OCI-LY1 (cell line): ENCODE data around the gene THSD7A.
A peak's percentile ranks its signal among the peaks of the same experiment; 100 is the strongest.

Experiments
- H2AFZ ChIP-seq: fragments of 200-600 bp; sonication (generic), shearing (Covaris generic); 2 replicates; pipeline ENCODE4 v1.6.0; 2014; ENCODE audit warnings: antibody characterized with exemption, mild to moderate bottlenecking, low read length
- H3F3A ChIP-seq: fragments of 200-600 bp; sonication (generic), shearing (Covaris generic); 2 replicates; pipeline ENCODE4 v1.6.0; 2014; ENCODE audit warnings: mild to moderate bottlenecking, antibody characterized with exemption, low read length, moderate library complexity; ENCODE audit not compliant: insufficient read depth
- H3K27ac ChIP-seq: fragments of 200-600 bp; sonication (generic); 2 replicates; pipeline ENCODE4 v1.5.1; 2014; ENCODE audit warnings: low read length, mixed run types, mild to moderate bottlenecking, low read depth; ENCODE audit not compliant: poor library complexity, severe bottlenecking
- H3K27me3 ChIP-seq: fragments of 200-600 bp; sonication (generic); 2 replicates; pipeline ENCODE4 v1.6.0; 2014; ENCODE audit warnings: antibody characterized with exemption, mild to moderate bottlenecking, low read length, moderate library complexity; ENCODE audit not compliant: insufficient read depth
- H3K36me3 ChIP-seq: fragments of 200-600 bp; sonication (generic); 2 replicates; pipeline ENCODE4 v1.6.1; 2014; ENCODE audit warnings: mild to moderate bottlenecking, antibody characterized with exemption, low read length, moderate library complexity, mixed read lengths; ENCODE audit not compliant: insufficient read depth
- H3K4me1 ChIP-seq: fragments of 200-600 bp; sonication (generic); 2 replicates; pipeline ENCODE4 v1.5.1; 2014; ENCODE audit warnings: mild to moderate bottlenecking, low read length, moderate library complexity; ENCODE audit not compliant: insufficient read depth, severe bottlenecking
- H3K4me2 ChIP-seq: fragments of 200-600 bp; sonication (generic), shearing (Covaris generic); 2 replicates; pipeline ENCODE4 v1.6.1; 2014; ENCODE audit warnings: low read length
- H3K4me3 ChIP-seq: fragments of 200-600 bp; sonication (generic); 2 replicates; pipeline ENCODE4 v1.5.1; 2014; ENCODE audit warnings: low read length, low read depth, mild to moderate bottlenecking, mixed read lengths; ENCODE audit not compliant: poor library complexity, severe bottlenecking
- H3K79me2 ChIP-seq: fragments of 200-600 bp; shearing (Covaris generic); 2 replicates; pipeline ENCODE4 v1.6.1; 2016; ENCODE audit warnings: mixed run types, low read length, mixed read lengths; ENCODE audit not compliant: insufficient read depth
- H3K9ac ChIP-seq: fragments of 200-600 bp; sonication (generic), shearing (Covaris generic); 2 replicates; pipeline ENCODE4 v1.6.1; 2014; ENCODE audit warnings: mild to moderate bottlenecking, low read length, mixed read lengths
- H3K9me2 ChIP-seq: fragments of 200-600 bp; sonication (generic), shearing (Covaris generic); 2 replicates; pipeline ENCODE4 v1.6.1; 2014; ENCODE audit warnings: low read depth, mild to moderate bottlenecking, low read length, mixed read lengths
- H3K9me3 ChIP-seq: fragments of 200-600 bp; shearing (Covaris generic); 2 replicates; pipeline ENCODE4 v1.6.1; 2014; ENCODE audit warnings: low read length, mixed read lengths
- H4K20me1 ChIP-seq: fragments of 200-600 bp; sonication (generic), shearing (Covaris generic); 2 replicates; pipeline ENCODE4 v1.6.0; 2016; ENCODE audit warnings: mild to moderate bottlenecking, low read length; ENCODE audit not compliant: insufficient read depth
- CTCF ChIP-seq: fragments of 200-600 bp; sonication (generic), shearing (Covaris generic); IDR thresholded peaks from 2 replicates; pipeline ENCODE4 v1.5.1; 2017; ENCODE audit warnings: mild to moderate bottlenecking, antibody characterized with exemption, low read length, moderate library complexity, mixed read lengths
- EZH2 ChIP-seq: fragments of 200-600 bp; sonication (generic), shearing (Covaris generic); IDR thresholded peaks from 2 replicates; pipeline ENCODE4 v1.8.0; 2017; ENCODE audit warnings: borderline replicate concordance, mixed run types, mild to moderate bottlenecking, antibody characterized with exemption, low read length, moderate library complexity, mixed read lengths

THSD7A gene

GRCh38 chr7:11376529-11376928 lies 455.5 kb downstream of the THSD7A start:
- no peak overlapping the region for H2AFZ ChIP-seq
- no peaks in the 10 kb centered on the region for H3K79me2 ChIP-seq
- no peak overlapping the region for H3K4me2 ChIP-seq
- H3K9me3 ChIP-seq: no peaks in the 10 kb centered on the region
- no peaks in the 10 kb centered on the region for H3K9me2 ChIP-seq
- H3K36me3 ChIP-seq: no peaks in the 10 kb centered on the region
- H3K9ac ChIP-seq: no peak overlapping the region
- H3K27ac ChIP-seq: no peak overlapping the region
- H3K4me3 ChIP-seq: no peak overlapping the region
- H3F3A ChIP-seq: no peaks in the 10 kb centered on the region
- no peaks in the 10 kb centered on the region for H3K4me1 ChIP-seq
- no peaks in the 10 kb centered on the region for H4K20me1 ChIP-seq
- no peaks in the 10 kb centered on the region for H3K27me3 ChIP-seq
- TF ChIP-seq CTCF (no peak), EZH2 (no peak)

- Histone ChIP-seq H4K20me1 (no peaks in the 10 kb centered on the region), H3K4me3 (no peak overlapping the region), H3K9me3 (no peaks in the 10 kb centered on the region), H2AFZ (no peak overlapping the region), H3K79me2 (no peaks in the 10 kb centered on the region), H3K27me3 (no peaks in the 10 kb centered on the region), H3K4me1 (no peaks in the 10 kb centered on the region), H3K27ac (no peak overlapping the region), H3K9ac (no peak overlapping the region), H3K4me2 (no peak overlapping the region), H3F3A (no peaks in the 10 kb centered on the region), H3K9me2 (no peaks in the 10 kb centered on the region), H3K36me3 (no peaks in the 10 kb centered on the region)
- TF ChIP-seq EZH2 (no peak), CTCF (no peak)
These were observed 457.4 kb downstream of the THSD7A start for GRCh38 chr7:11374629-11375028.

GRCh38 chr7:11373546-11374142 lies 458.4 kb downstream of the THSD7A start:
- no peaks in the 10 kb centered on the region for H4K20me1 ChIP-seq

More at GRCh38 chr7:11373546-11374142, 458.4 kb downstream of the THSD7A start:
- H3K9me2 ChIP-seq: no peaks in the 10 kb centered on the region
- no peaks in the 10 kb centered on the region for H3K27me3 ChIP-seq
- no peak for TF ChIP-seq EZH2
- peak; percentile 61; the same call in 1 of the 2 replicates for TF ChIP-seq CTCF
- no peaks in the 10 kb centered on the region for H3K4me1 ChIP-seq
- no peak overlapping the region for H3K27ac ChIP-seq
- no peaks in the 10 kb centered on the region for H3K79me2 ChIP-seq
- no peak overlapping the region for H3K4me3 ChIP-seq
- no peak overlapping the region for H2AFZ ChIP-seq
- H3K9me3 ChIP-seq: no peaks in the 10 kb centered on the region
- H3K36me3 ChIP-seq: no peaks in the 10 kb centered on the region
- no peak overlapping the region for H3K9ac ChIP-seq
- H3K4me2 ChIP-seq: no peak overlapping the region
- no peaks in the 10 kb centered on the region for H3F3A ChIP-seq
